ENCODE results near the gene TGFBR3. TPM values are rescaled to one million over a fixed set of nuclear protein-coding genes. Genes with fewer than 3 reads are reported as not detected.

Gene TGFBR3
- total RNA-seq, 1 experiment from 2014 or later = 14.5 TPM

DNA sequence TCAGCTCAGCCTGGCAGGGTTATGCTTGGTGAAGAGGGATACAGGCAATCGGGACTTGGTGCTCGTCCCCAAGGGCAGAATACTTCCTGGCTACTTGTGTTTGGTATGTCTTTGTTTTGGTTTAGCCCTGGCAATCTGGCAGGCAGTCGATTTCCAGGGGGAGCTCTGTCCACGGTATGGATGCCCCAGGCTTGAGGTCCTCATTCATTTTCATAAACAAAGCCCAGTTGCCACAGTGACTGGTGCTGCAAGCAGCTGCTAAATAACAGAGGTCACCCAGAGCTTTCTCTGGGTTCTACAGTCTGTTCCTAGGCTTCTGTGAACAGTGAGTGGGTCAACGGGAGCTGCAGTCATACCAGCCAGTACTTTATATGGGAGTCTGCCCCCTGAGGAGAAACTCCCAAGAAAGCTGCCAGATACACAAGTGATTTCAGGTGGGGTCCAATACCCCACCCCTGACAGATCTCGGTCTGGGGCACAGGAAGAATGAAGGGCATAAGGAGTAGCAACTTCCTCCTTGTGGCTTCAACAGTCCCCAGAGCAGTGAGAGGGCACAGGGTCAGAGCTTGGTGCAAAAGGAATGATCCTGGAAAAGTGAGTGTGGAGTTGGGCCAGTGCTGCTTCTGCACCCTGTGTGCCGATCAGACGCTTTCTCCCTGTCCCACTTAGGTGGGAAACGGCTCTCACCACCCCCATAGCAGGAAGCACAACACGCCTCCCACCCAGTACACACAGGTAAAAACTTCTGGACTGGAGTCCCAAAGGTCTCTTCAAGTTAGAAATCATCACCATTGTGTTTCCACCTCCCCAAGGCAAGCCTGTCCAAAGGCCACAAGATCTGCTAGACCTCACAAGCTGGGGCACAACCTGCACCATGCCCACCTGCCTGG, 55.5 kb downstream of the TGFBR3 start:
- CTCF ChIA-PET = interaction anchor here (0.7 kb wide), 2 partner anchors 34 to 53 kb away, joined by 3 to 4 read pairs; no protein-coding TSS in a partner anchor
- in situ Hi-C loops (cut with HindIII; ENCODE audit: low pct_unique_long_range_greater_than_20kb, low sequenced_read_pairs) = no loop called here

DNA sequence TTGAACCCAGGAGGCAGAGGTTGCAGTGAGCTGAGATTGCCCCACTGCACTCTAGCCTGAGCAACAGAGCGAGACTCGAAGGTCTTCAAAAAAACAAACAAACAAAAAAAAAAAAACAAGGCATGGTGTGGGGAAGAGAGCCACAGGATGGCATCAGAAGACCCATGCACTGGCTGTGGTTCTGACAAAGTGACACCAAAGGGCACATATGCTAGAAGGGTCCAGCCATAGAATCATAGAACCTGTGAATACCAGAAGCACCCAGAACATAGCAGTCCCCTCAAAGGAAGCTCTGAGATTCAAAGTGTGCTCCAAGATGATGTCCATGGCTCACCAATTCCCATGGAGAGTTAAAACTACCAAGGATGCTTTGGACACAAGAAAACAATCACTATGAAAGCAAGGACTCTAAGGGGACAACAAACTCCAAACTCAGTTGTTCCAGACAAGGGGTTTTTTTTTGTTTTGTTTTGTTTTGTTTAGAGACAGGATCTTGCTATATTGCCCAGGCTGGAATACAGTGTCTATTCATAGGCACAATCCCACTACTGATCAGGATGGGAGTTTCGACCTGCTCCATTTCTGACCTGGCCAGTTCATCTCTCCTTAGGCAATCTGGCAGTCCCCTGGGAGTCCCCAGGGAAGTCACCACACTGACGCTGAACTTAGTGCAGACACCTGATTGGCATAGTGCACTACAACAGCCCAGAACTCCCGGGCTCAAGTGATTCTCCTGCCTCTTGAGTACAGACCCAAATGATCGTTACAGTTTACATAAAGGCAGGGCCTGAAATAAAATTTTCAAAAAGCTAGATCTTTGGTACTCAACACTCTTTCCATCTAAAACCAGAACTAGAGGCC, 56.4 kb downstream of the TGFBR3 start:
- TF ChIP-seq, protein P1, sequence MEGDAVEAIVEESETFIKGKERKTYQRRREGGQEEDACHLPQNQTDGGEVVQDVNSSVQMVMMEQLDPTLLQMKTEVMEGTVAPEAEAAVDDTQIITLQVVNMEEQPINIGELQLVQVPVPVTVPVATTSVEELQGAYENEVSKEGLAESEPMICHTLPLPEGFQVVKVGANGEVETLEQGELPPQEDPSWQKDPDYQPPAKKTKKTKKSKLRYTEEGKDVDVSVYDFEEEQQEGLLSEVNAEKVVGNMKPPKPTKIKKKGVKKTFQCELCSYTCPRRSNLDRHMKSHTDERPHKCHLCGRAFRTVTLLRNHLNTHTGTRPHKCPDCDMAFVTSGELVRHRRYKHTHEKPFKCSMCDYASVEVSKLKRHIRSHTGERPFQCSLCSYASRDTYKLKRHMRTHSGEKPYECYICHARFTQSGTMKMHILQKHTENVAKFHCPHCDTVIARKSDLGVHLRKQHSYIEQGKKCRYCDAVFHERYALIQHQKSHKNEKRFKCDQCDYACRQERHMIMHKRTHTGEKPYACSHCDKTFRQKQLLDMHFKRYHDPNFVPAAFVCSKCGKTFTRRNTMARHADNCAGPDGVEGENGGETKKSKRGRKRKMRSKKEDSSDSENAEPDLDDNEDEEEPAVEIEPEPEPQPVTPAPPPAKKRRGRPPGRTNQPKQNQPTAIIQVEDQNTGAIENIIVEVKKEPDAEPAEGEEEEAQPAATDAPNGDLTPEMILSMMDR (IDR thresholded peaks at IDR 0.05) = no peak
- TF ChIP-seq, protein P2, sequence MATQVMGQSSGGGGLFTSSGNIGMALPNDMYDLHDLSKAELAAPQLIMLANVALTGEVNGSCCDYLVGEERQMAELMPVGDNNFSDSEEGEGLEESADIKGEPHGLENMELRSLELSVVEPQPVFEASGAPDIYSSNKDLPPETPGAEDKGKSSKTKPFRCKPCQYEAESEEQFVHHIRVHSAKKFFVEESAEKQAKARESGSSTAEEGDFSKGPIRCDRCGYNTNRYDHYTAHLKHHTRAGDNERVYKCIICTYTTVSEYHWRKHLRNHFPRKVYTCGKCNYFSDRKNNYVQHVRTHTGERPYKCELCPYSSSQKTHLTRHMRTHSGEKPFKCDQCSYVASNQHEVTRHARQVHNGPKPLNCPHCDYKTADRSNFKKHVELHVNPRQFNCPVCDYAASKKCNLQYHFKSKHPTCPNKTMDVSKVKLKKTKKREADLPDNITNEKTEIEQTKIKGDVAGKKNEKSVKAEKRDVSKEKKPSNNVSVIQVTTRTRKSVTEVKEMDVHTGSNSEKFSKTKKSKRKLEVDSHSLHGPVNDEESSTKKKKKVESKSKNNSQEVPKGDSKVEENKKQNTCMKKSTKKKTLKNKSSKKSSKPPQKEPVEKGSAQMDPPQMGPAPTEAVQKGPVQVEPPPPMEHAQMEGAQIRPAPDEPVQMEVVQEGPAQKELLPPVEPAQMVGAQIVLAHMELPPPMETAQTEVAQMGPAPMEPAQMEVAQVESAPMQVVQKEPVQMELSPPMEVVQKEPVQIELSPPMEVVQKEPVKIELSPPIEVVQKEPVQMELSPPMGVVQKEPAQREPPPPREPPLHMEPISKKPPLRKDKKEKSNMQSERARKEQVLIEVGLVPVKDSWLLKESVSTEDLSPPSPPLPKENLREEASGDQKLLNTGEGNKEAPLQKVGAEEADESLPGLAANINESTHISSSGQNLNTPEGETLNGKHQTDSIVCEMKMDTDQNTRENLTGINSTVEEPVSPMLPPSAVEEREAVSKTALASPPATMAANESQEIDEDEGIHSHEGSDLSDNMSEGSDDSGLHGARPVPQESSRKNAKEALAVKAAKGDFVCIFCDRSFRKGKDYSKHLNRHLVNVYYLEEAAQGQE (IDR thresholded peaks at IDR 0.05; ENCODE audit: insufficient read depth in 1 of 2, low read depth in 2 of 2, low read length in 1 of 2) = no peak
- no peak for TF ChIP-seq POLR2AphosphoS5 (IDR thresholded peaks at IDR 0.05; ENCODE audit: low read depth, low read length)
- ChIA-PET POLR2A (interaction anchor here (0.7 kb wide), 1 partner anchor 28 kb away, joined by 3 read pairs; no protein-coding TSS in a partner anchor), CTCF (interaction anchor here (0.7 kb wide), 1 partner anchor 54 kb away, joined by 4 read pairs; no protein-coding TSS in a partner anchor)
- no peak overlapping the region for H3K4me3 ChIP-seq (ENCODE audit: low read depth in 2 of 2, low read length in 2 of 2)
- H3K27ac ChIP-seq (ENCODE audit: low read length) = peak overlapping the region; percentile 32; the same call in 1 of the 2 replicates
- intact Hi-C loops (cut with micrococcal nuclease; ENCODE audit: unreplicated experiment) (no loop called here), in situ Hi-C loops (cut with HindIII; ENCODE audit: low pct_unique_long_range_greater_than_20kb, low sequenced_read_pairs) (no loop called here)
- no peaks in the 10 kb centered on the region for H3K27me3 ChIP-seq (ENCODE audit: control insufficient read depth, insufficient read depth, low read length)
- no peak for ATAC-seq
- no TSS peak for BruUV-seq (replicated peaks)
- peaks cover 28% of the 10 kb centered on the region for H3K4me1 ChIP-seq (ENCODE audit: control insufficient read depth, insufficient read depth, low read length)
- no peak for DNase-seq (ENCODE audit: low read depth, low spot score)
- H3K36me3 ChIP-seq (ENCODE audit: control insufficient read depth, insufficient read depth, low read length) = no peaks in the 10 kb centered on the region
- no peaks in the 10 kb centered on the region for H3K9me3 ChIP-seq (ENCODE audit: control insufficient read depth, insufficient read depth, low read depth, low read length)

More for the DNA sequence above, 55.5 kb downstream of the TGFBR3 start:
- Histone ChIP-seq H3K4me1 (ENCODE audit: control insufficient read depth, insufficient read depth, low read length) (peaks cover 28% of the 10 kb centered on the region), H3K36me3 (ENCODE audit: control insufficient read depth, insufficient read depth, low read length) (no peaks in the 10 kb centered on the region), H3K27me3 (ENCODE audit: control insufficient read depth, insufficient read depth, low read length) (no peaks in the 10 kb centered on the region), H3K4me3 (ENCODE audit: low read depth in 2 of 2, low read length in 2 of 2) (no peak overlapping the region), H3K27ac (ENCODE audit: low read length) (peak overlapping the region; percentile 56), H3K9me3 (ENCODE audit: control insufficient read depth, insufficient read depth, low read depth, low read length) (no peaks in the 10 kb centered on the region)
- no peak for DNase-seq (ENCODE audit: low read depth, low spot score)
- BruUV-seq (replicated peaks) = no TSS peak
- peak; percentile 65 for ATAC-seq
- intact Hi-C loops (cut with micrococcal nuclease; ENCODE audit: unreplicated experiment) = no loop called here
- POLR2A ChIA-PET = no interaction called here
- TF ChIP-seq, protein P1 (IDR thresholded peaks at IDR 0.05) = peak; percentile 57
- TF ChIP-seq TCF7L2 (IDR thresholded peaks at IDR 0.05; ENCODE audit: low read depth, low read length) = no peak

Data from Panc1 (cell line).